ENCODE data around the gene NFXL1. TPM values are rescaled to one million over a fixed set of nuclear protein-coding genes. Genes with fewer than 3 reads are reported as not detected.

NFXL1 gene
- total RNA-seq, 1 donor from 2014 or later = 32.5 TPM

DNA sequence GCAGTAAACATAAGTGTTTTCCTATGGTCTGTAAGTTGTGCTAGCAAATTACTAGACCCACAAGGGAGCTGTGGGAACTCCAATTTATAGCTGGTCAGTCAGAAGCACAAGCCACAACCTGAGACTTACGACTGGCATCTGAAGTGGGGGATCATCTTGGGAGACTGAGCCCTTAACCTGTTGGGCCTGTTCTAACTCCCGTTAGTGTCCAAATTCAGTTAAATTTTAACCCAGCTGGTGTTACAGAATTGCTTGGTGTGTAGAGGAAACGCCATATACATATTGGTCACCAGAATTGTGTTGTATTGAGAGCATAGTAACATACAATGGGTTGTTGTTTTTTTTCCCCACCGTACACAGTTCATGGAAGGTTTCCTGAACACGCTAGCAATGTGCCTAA, 25.1 kb upstream of the NFXL1 start:
- no peaks in the 10 kb centered on the region for H3K36me3 Mint-ChIP-seq
- H3K4me1 Mint-ChIP-seq (ENCODE audit: unreplicated experiment) = no peaks in the 10 kb centered on the region
- TF ChIP-seq, protein P1, sequence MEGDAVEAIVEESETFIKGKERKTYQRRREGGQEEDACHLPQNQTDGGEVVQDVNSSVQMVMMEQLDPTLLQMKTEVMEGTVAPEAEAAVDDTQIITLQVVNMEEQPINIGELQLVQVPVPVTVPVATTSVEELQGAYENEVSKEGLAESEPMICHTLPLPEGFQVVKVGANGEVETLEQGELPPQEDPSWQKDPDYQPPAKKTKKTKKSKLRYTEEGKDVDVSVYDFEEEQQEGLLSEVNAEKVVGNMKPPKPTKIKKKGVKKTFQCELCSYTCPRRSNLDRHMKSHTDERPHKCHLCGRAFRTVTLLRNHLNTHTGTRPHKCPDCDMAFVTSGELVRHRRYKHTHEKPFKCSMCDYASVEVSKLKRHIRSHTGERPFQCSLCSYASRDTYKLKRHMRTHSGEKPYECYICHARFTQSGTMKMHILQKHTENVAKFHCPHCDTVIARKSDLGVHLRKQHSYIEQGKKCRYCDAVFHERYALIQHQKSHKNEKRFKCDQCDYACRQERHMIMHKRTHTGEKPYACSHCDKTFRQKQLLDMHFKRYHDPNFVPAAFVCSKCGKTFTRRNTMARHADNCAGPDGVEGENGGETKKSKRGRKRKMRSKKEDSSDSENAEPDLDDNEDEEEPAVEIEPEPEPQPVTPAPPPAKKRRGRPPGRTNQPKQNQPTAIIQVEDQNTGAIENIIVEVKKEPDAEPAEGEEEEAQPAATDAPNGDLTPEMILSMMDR (conservative IDR thresholded peaks at IDR 0.05) = no peak
- no peaks in the 10 kb centered on the region for H3K27me3 Mint-ChIP-seq
- peaks cover 4% of the 10 kb centered on the region for H3K9me3 Mint-ChIP-seq
- H3K4me3 Mint-ChIP-seq = no peak overlapping the region
- no peak for DNase-seq (ENCODE audit: extremely low spot score, unreplicated experiment)
- H3K27ac Mint-ChIP-seq = no peak overlapping the region

DNA sequence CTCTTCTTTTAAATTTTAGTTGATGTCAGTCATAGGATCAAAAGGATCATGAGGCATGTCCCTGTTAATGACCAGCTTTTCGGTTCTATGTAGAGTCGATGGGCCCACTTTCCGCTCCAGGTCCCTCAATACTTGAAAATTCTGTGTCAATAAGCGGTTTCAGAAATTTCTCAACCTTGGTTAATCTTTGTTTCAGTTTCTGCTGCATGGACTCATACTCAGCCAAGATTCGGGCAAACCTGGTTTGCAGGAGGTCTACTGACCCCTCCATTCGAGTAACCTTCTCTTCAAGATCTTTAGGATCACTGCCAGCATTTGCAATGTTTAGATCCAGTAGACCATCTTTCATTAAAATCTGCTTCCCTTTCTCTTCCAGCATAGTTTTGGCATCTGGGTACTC, 22.0 kb upstream of the NFXL1 start:
- TF ChIP-seq, protein P1 (conservative IDR thresholded peaks at IDR 0.05) = no peak
- Mint-ChIP-seq H3K36me3 (no peaks in the 10 kb centered on the region), H3K4me1 (ENCODE audit: unreplicated experiment) (no peaks in the 10 kb centered on the region), H3K27ac (no peak overlapping the region), H3K27me3 (no peaks in the 10 kb centered on the region), H3K4me3 (no peak overlapping the region), H3K9me3 (no peaks in the 10 kb centered on the region)
- DNase-seq (ENCODE audit: extremely low spot score, unreplicated experiment) = no peak

DNA sequence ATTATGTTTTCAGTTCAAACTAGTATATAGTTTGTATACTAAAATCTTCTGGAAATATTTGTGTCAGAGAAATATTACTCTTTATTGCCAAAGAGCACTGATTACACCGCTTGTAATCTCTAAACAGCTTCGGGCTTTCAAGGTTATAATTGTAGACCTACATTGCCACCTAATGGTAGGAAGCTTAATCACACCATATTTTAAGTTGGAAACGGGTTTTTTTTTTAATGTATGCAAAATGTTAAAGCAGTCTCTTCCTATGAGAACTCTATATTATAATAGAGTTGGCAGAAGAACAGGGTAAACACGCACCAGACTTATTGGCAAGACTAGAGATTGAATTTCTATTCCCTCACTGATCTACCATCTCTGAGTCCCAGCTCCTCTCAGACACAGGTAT, 19.5 kb upstream of the NFXL1 start:
- no peaks in the 10 kb centered on the region for H3K27me3 Mint-ChIP-seq
- H3K9me3 Mint-ChIP-seq = no peaks in the 10 kb centered on the region
- no peaks in the 10 kb centered on the region for H3K36me3 Mint-ChIP-seq
- peaks cover 10% of the 10 kb centered on the region for H3K4me1 Mint-ChIP-seq (ENCODE audit: unreplicated experiment)
- TF ChIP-seq, protein P1 (conservative IDR thresholded peaks at IDR 0.05) = peak; percentile 84
- no peak overlapping the region for H3K4me3 Mint-ChIP-seq
- no peak overlapping the region for H3K27ac Mint-ChIP-seq
- no peak for DNase-seq (ENCODE audit: extremely low spot score, unreplicated experiment)

DNA sequence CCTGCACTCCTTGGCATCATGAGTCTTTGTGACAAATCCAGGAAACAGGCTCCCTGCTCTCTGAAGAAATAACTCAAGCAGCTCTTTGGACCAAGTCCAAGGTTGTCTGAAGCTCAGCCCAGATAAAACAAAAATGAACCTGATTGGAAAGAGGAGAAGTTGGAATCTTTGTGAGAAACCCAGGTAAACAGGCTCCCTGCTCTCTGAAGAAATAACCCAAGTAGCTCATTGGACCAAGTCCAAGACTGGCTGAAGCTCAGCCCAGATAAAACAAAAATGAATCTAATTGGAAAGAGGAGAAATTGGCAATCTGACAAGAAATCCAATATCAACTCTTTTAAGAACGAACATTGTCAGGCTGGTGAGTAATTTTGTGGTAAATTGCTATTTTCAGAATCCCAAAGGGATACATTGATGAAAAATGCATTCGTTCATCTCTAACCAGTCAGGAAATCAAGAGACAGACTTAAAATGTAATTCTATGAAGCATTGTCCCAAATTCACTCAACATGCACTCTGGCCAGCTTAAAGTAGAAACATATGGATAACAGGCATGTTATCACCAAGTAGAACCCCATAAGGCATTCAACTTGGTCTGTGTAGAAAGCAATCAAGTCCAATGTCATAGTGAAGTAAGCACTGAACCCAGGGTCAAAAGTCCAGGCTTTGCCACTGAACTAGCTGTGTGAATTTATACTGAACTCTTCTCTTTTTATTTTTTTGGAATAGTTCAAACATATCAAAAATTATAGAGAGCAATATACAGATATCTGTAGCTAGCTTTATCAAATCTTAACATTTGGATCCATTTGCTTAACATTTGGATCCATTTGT, 16.8 kb upstream of the NFXL1 start:
- no peak overlapping the region for H3K27ac Mint-ChIP-seq
- no peaks in the 10 kb centered on the region for H3K36me3 Mint-ChIP-seq
- no peak for DNase-seq (ENCODE audit: extremely low spot score, unreplicated experiment)
- H3K4me1 Mint-ChIP-seq (ENCODE audit: unreplicated experiment) = peaks cover 18% of the 10 kb centered on the region
- no peak overlapping the region for H3K4me3 Mint-ChIP-seq
- TF ChIP-seq, protein P1 (conservative IDR thresholded peaks at IDR 0.05) = no peak
- H3K27me3 Mint-ChIP-seq = no peaks in the 10 kb centered on the region
- H3K9me3 Mint-ChIP-seq = no peaks in the 10 kb centered on the region

DNA sequence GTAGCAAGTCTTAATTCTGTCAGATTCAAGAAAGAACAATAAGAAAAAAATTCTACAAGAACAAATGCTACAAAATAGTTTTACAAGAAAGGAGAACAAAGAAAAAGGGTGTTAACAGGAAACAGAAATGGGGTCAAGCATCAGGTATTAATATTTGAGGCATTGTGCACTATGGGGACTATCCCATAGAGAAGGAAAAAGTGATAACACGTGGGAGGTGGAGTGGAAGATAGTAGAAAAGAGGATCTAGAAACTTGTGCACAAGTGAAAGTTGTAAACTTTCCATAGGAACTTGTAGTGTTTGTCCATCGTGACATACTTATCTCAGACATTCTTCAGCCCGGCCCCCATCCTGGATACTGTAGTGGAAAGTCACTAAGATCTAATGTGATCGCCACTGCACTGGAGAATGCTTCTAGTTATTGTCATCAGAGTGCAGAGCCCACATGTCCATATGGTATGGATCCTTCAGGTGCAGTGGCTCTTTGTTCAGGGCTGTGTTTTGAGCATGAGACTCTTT, 15.4 kb upstream of the NFXL1 start:
- peaks cover 18% of the 10 kb centered on the region for H3K4me1 Mint-ChIP-seq (ENCODE audit: unreplicated experiment)
- H3K27ac Mint-ChIP-seq = no peak overlapping the region
- no peaks in the 10 kb centered on the region for H3K27me3 Mint-ChIP-seq
- TF ChIP-seq, protein P1 (conservative IDR thresholded peaks at IDR 0.05) = no peak
- DNase-seq (ENCODE audit: extremely low spot score, unreplicated experiment) = no peak
- H3K4me3 Mint-ChIP-seq = no peak overlapping the region
- no peaks in the 10 kb centered on the region for H3K36me3 Mint-ChIP-seq
- H3K9me3 Mint-ChIP-seq = no peaks in the 10 kb centered on the region
